ENCODE results near the gene NECAB2.

DNA sequence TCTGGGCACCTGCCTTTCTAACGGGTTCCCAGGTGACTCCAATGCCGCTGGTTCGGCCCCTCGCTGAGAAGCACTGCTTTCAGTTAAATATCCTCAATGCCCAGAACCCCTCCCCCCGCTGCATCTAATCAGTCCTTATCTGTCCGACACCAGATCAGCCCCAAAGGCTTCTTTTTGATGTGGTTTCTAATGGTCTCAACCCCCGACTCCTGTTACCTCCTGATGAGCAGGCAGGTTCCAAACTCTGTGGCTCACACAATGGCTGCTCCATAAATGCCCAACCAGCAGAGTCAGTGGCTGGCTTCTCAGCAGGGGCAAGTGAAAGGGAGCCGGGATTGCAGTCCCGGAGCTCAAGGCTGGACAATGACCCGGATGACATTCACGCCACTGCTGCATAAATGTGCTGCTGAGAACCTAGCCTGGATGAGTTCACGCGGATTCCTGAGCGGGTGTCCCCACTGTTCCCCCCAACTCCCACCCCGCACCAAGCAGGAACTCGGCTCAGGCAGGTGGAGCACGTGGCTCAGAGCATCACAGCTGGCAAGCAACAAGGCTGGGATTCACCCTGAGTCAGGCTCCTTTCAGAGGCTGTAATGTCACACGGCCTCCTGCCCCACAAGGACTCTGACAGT lies 75.6 kb downstream of the NECAB2 start:
- TF ChIP-seq, protein P1, sequence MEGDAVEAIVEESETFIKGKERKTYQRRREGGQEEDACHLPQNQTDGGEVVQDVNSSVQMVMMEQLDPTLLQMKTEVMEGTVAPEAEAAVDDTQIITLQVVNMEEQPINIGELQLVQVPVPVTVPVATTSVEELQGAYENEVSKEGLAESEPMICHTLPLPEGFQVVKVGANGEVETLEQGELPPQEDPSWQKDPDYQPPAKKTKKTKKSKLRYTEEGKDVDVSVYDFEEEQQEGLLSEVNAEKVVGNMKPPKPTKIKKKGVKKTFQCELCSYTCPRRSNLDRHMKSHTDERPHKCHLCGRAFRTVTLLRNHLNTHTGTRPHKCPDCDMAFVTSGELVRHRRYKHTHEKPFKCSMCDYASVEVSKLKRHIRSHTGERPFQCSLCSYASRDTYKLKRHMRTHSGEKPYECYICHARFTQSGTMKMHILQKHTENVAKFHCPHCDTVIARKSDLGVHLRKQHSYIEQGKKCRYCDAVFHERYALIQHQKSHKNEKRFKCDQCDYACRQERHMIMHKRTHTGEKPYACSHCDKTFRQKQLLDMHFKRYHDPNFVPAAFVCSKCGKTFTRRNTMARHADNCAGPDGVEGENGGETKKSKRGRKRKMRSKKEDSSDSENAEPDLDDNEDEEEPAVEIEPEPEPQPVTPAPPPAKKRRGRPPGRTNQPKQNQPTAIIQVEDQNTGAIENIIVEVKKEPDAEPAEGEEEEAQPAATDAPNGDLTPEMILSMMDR (IDR thresholded peaks at IDR 0.05; ENCODE audit: control extremely low read depth in 1 of 3, insufficient read depth in 1 of 3, low read depth in 1 of 3, low read length in 3 of 3) = no peak
- TF ChIP-seq POLR2A (IDR thresholded peaks at IDR 0.05; ENCODE audit: control extremely low read depth in 1 of 2, low read depth in 2 of 2, low read length in 2 of 2) (no peak), KDM1A (IDR thresholded peaks at IDR 0.05; ENCODE audit: borderline replicate concordance, low read length) (no peak), SIX5 (IDR thresholded peaks at IDR 0.05; ENCODE audit: low read depth, low read length) (no peak), EP300 (IDR thresholded peaks at IDR 0.05; ENCODE audit: borderline replicate concordance in 1 of 2, low read depth in 2 of 2, low read length in 2 of 2) (no peak), CEBPB (IDR thresholded peaks at IDR 0.05; ENCODE audit: low read depth, low read length) (no peak), JUND (IDR thresholded peaks at IDR 0.05; ENCODE audit: low read length) (no peak), NANOG (IDR thresholded peaks at IDR 0.05; ENCODE audit: insufficient read depth, low read depth, low read length, poor library complexity, severe bottlenecking) (no peak)
